Nephron progenitor cell (in vitro differentiated cells): ENCODE results near the gene PITPNM2.

Experiments
- DNase-seq: peaks from one replicate; pipeline ENCODE4 v3.0.0; 2021
- H3K27ac Mint-ChIP-seq: 2 replicates; pipeline ENCODE4 v1.8.0; 2021; ENCODE audit warnings: mild to moderate bottlenecking, moderate library complexity, mixed read lengths
- H3K27me3 Mint-ChIP-seq: 2 replicates; pipeline ENCODE4 v1.8.0; 2021; ENCODE audit warnings: mild to moderate bottlenecking, low read depth, mixed read lengths; ENCODE audit not compliant: poor library complexity
- H3K36me3 Mint-ChIP-seq: 2 replicates; pipeline ENCODE4 v1.8.0; 2021; ENCODE audit warnings: low read depth, mixed read lengths
- H3K4me1 Mint-ChIP-seq: 2 replicates; pipeline ENCODE4 v1.8.0; 2021; ENCODE audit warnings: mixed read lengths
- H3K4me3 Mint-ChIP-seq: 2 replicates; pipeline ENCODE4 v1.8.0; 2021; ENCODE audit warnings: mild to moderate bottlenecking, moderate library complexity, mixed read lengths
- H3K9me3 Mint-ChIP-seq: 2 replicates; pipeline ENCODE4 v1.8.0; 2021; ENCODE audit warnings: mild to moderate bottlenecking, moderate library complexity, mixed read lengths
- TF ChIP-seq, protein P1 (sequence below): fragments of 200-600 bp; sonication (generic); IDR thresholded peaks from 2 replicates; pipeline ENCODE4 v1.5.0; 2021; ENCODE audit warnings: antibody characterized with exemption

Gene PITPNM2

DNA sequence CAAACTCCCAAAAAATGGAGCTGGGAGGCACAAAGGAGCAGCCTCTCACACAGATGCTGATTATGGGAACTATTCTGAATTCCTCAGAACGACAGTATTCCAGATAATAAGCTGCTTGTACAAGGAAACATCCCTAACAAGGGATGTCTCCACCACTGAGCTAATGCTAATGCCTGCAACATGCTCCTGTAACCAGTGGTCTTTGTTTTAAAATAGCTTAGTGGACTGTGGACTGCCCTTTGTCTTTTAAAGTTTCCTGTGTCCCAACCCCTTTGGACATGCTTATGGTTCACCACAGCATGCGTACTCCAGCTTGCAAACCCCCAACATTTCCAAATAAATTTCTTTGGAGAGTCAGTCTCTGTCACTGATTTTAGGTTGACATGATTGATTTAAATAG lies 16.4 kb upstream of the PITPNM2 start:
- H3K27me3 Mint-ChIP-seq: no peaks in the 10 kb centered on the region
- H3K36me3 Mint-ChIP-seq: peaks cover 47% of the 10 kb centered on the region
- H3K4me3 Mint-ChIP-seq: no peak overlapping the region
- H3K27ac Mint-ChIP-seq: peak overlapping the region; percentile 76
- no peak for DNase-seq
- H3K9me3 Mint-ChIP-seq: no peaks in the 10 kb centered on the region
- TF ChIP-seq, protein P1, sequence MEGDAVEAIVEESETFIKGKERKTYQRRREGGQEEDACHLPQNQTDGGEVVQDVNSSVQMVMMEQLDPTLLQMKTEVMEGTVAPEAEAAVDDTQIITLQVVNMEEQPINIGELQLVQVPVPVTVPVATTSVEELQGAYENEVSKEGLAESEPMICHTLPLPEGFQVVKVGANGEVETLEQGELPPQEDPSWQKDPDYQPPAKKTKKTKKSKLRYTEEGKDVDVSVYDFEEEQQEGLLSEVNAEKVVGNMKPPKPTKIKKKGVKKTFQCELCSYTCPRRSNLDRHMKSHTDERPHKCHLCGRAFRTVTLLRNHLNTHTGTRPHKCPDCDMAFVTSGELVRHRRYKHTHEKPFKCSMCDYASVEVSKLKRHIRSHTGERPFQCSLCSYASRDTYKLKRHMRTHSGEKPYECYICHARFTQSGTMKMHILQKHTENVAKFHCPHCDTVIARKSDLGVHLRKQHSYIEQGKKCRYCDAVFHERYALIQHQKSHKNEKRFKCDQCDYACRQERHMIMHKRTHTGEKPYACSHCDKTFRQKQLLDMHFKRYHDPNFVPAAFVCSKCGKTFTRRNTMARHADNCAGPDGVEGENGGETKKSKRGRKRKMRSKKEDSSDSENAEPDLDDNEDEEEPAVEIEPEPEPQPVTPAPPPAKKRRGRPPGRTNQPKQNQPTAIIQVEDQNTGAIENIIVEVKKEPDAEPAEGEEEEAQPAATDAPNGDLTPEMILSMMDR: no peak
- no peaks in the 10 kb centered on the region for H3K4me1 Mint-ChIP-seq

DNA sequence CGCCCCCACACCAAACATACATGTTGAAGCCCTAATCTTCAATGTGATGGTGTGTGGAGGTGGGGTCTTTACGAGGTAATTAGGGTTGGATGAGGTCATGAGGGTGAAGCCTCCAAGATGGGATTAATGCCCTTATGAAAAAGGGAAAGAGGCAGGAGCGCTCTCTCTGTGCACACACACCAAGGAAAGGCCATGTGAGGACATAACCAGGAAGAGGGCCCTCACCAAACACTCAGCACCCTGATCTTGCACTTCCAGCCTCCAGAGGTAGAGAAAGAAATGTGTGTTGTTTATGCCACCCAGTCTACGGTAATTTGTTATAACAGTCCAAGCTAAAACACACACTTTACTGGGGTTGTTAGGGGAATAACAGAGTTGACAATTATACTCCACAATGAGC lies 14.6 kb upstream of the PITPNM2 start:
- Mint-ChIP-seq H3K27me3 (no peaks in the 10 kb centered on the region), H3K9me3 (no peaks in the 10 kb centered on the region), H3K36me3 (peaks cover 43% of the 10 kb centered on the region), H3K27ac (peak overlapping the region; percentile 92), H3K4me1 (no peaks in the 10 kb centered on the region), H3K4me3 (no peak overlapping the region)
- TF ChIP-seq, protein P1: no peak
- DNase-seq: no peak

DNA sequence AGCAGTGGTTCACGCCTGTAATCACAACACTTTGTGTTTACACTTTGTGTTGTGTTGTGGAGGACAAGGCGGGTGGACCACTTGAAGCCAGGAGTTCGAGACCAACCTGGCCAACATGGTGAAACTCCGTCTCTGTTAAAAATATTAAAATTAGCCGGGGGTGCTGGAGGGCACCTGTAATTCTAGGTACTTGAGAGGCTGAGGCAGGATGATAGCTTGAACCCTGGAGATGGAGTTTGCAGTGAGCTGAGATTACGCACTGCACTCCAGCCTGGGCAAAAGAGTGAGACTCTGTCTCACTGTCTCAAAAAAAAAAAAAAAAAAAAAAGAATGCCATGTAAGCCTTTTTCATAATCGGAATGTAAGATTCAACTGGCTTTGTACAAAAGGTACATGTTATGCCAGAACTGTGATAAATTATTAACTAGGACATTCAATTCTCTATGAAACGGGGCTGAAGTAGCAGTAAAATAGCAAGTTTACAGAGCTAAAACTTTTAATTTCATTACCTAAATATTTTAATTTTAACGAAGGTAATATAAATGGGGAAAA lies 13.9 kb upstream of the PITPNM2 start:
- Mint-ChIP-seq H3K36me3 (peaks cover 44% of the 10 kb centered on the region), H3K27me3 (no peaks in the 10 kb centered on the region), H3K4me3 (no peak overlapping the region), H3K9me3 (no peaks in the 10 kb centered on the region), H3K27ac (no peak overlapping the region), H3K4me1 (no peaks in the 10 kb centered on the region)
- TF ChIP-seq, protein P1: no peak
- DNase-seq: no peak

DNA sequence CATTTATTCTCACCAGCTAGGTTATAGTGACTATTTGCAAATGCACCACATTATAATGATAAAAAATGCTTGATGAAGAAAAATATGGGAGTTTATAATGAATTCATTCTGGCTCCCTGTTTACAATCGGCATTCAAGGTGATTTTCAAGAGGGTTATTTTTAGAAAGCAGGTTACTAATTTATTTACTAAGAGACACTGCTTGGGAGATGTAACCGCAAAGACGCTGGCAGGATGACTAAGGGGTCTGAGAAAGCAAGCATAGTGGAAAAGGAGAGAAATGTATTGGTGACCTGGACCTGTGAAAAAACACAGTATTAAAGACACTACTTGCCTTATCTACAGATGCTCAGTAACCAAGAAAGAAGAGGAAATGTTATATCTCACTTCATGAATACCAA lies 13.3 kb upstream of the PITPNM2 start:
- Mint-ChIP-seq H3K4me3 (no peak overlapping the region), H3K36me3 (peaks cover 44% of the 10 kb centered on the region), H3K4me1 (no peaks in the 10 kb centered on the region), H3K9me3 (no peaks in the 10 kb centered on the region), H3K27ac (no peak overlapping the region), H3K27me3 (no peaks in the 10 kb centered on the region)
- DNase-seq: no peak
- TF ChIP-seq, protein P1: no peak

DNA sequence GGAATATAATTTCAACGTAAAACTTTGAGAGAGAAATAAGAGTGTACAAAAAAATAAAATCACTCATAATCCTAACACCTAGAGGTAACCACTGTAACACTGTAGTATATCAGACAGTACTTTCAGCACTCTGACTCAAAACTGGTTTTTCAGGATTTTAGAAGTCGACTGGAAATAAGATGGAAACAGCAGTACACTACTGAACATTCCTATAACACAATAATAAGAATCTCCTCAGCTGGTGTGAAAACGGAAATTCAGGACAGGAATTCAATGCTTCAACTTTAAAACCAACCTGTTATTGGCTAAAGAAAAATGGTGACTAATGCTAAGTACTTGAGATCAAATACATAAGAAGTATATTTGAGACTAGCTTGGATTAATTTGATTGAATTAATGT lies 12.3 kb upstream of the PITPNM2 start:
- H3K4me1 Mint-ChIP-seq: no peaks in the 10 kb centered on the region
- peak overlapping the region; percentile 17 for H3K27ac Mint-ChIP-seq
- H3K36me3 Mint-ChIP-seq: peaks cover 44% of the 10 kb centered on the region
- no peaks in the 10 kb centered on the region for H3K9me3 Mint-ChIP-seq
- no peak for DNase-seq
- H3K4me3 Mint-ChIP-seq: no peak overlapping the region
- TF ChIP-seq, protein P1: no peak
- no peaks in the 10 kb centered on the region for H3K27me3 Mint-ChIP-seq

DNA sequence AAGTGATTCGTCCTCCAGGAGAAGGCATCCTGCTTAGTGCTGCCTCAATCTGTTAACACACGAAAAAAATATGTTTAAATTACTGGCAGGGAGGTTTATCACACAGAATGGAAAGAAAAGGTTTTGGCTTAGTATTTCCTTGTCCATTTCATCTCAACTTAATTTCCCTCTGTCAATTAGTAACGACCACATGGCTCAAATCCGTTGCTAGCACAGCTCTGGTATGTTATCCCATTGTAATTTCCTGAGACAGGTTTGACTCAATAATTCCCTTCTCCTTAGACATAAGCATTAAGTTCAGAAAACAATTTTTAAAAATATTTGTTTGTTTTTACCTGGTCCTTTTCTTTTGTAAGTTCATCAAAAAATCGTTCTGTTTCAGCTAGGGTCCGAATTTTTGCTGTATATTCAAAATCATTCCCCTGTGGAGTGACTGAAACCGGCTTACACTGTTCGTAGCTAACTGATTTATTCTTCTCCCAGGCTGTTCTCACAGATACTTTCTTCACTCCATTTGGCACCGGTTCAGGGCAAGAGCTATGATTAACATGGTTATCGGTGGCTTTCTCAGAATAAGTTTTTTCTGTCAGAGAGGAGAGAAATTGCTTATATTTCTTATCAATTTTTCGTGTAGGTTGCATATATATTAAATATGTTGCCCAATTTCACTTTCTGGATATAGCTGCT lies 10.1 kb upstream of the PITPNM2 start:
- no peaks in the 10 kb centered on the region for H3K9me3 Mint-ChIP-seq
- H3K4me1 Mint-ChIP-seq: no peaks in the 10 kb centered on the region

More for the DNA sequence above, 10.1 kb upstream of the PITPNM2 start:
- no peak for DNase-seq
- H3K27ac Mint-ChIP-seq: no peak overlapping the region
- no peaks in the 10 kb centered on the region for H3K27me3 Mint-ChIP-seq
- TF ChIP-seq, protein P1: no peak
- H3K36me3 Mint-ChIP-seq: peaks cover 41% of the 10 kb centered on the region
- no peak overlapping the region for H3K4me3 Mint-ChIP-seq
